Fibroblast of pulmonary artery (primary cell): Measurements from ENCODE around the gene ARSB.

ENCODE experiments used
- DNase-seq: peaks from one replicate; pipeline ENCODE4 v3.0.0-alpha.2; 2010; ENCODE audit warnings: low read depth
- H3K4me3 ChIP-seq: replicated peaks from 2 replicates; pipeline ENCODE4 v1.5.1; 2011; ENCODE audit warnings: low read depth, mild to moderate bottlenecking, control low read depth, low read length, moderate library complexity
- CTCF ChIP-seq: IDR thresholded peaks from 2 replicates; pipeline ENCODE4 v1.5.1; 2011; ENCODE audit warnings: mild to moderate bottlenecking, control low read depth, low read length, inconsistent platforms; ENCODE audit errors: missing control alignments

Gene ARSB

GRCh38 chr5:78843436-78843835 lies 141.7 kb downstream of the ARSB start:
- DNase-seq, result no peak
- no peak for TF ChIP-seq CTCF
- H3K4me3 ChIP-seq, result no peak overlapping the region

GRCh38 chr5:78841767-78842166 lies 143.3 kb downstream of the ARSB start:
- TF ChIP-seq CTCF, result no peak
- no peak overlapping the region for H3K4me3 ChIP-seq
- peak; percentile 45 for DNase-seq

DNA sequence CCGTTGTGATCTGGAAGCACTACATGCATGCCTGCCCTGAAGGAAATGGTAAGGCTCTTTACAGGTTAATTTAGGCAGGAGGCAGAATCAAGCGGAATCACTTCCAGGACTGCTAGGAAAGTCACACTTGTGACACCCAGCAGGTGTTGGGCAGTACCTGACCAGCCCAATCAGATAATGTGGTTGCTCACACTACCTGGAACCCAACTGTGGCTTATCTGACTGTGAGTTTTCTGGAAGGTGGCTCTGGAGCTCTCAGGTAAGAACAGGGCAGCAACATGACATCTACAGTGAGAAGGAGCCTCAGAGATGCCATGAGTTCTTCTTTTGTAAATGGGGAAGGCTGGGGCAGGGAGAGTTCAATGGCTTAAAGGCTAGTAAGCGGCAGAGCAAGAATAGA lies 146.4 kb downstream of the ARSB start:
- no peak overlapping the region for H3K4me3 ChIP-seq
- no peak for TF ChIP-seq CTCF
- DNase-seq, result no peak

DNA sequence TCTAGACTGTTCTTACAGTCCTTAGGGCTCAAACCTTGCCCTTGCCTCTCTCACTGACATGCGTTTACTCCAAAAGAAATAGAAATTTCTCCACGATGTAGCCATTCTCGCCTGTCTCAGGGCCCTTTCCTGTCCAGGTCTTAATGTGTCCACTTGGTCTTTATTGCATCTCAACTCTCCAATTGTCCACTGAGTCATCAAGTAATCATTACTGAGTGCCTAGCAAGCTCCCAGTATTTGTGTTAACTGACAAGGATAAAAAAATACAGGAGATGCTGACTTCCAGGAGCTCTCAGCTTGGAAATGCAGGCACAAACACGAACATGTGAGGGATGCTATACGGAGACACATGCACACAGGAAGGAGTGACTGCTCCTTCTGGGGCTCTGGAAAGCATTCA lies 147.3 kb downstream of the ARSB start:
- H3K4me3 ChIP-seq, result no peak overlapping the region
- TF ChIP-seq CTCF, result no peak
- no peak for DNase-seq

DNA sequence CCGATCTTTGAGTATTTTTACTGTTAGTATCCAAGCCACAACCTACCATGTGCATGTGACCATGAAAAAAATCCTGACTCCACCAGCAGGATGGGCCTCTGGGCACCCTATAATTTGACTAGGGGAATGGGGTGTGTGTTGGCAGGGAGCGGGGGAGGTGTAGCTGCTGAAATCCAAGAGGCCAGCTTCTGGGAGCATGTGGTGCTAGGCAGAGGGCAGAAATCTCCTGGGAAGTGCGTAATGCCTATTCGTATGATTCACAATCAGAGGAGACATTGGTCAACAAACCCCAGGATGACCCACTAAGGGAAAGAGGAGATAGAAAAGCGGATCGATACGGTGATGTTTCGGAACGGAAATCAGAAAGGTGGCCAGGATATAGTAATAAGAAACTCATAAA lies 149.9 kb downstream of the ARSB start:
- no peak for DNase-seq
- TF ChIP-seq CTCF, result no peak

GRCh38 chr5:78833284-78833683 lies 151.8 kb downstream of the ARSB start:
- DNase-seq, result no peak
- no peak for TF ChIP-seq CTCF
- no peak overlapping the region for H3K4me3 ChIP-seq

More for the DNA sequence above, 149.9 kb downstream of the ARSB start:
- H3K4me3 ChIP-seq, result no peak overlapping the region

DNA sequence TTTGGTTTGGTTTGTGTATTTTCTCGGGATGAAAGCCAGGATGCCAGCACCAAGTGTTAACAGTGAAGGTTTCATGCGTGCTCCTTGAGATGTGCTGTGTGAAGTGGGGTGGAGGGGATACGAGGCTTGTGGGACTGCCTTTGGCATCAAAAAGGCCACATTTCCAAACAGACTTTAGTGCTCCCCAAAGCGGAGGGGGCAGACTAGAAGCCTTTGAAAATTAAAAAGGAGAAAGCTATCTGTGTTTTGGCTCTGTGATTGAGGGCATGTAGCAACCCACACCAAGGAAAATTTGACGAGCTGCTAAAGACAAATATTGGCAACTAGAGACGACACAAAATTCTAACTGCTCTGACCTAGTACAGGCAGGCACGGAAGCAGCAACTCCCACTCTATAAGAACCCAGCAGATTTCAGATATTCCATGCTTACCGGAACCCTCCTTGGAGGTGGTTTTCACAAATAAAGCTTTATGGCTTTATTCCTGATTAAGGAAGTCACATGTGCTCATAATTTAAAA lies 154.5 kb downstream of the ARSB start:
- DNase-seq, result no peak
- no peak for TF ChIP-seq CTCF
- H3K4me3 ChIP-seq, result no peak overlapping the region
